H1 (cell line): ENCODE results near the gene ALOX15B. TPM values are rescaled to one million over a fixed set of nuclear protein-coding genes. Genes with fewer than 3 reads are reported as not detected.
A peak's percentile ranks its signal among the peaks of the same experiment; 100 is the strongest.

ENCODE experiments used
- CEBPB ChIP-seq: IDR thresholded peaks from 2 replicates; pipeline ENCODE4 v1.6.1; 2012; ENCODE audit warnings: low read depth, low read length
- EGR1 ChIP-seq: IDR thresholded peaks from 2 replicates; pipeline ENCODE4 v1.6.1; 2011; ENCODE audit warnings: low read depth, low read length, borderline replicate concordance
- EP300 ChIP-seq, 2 experiments: IDR thresholded peaks; 1 replicate in 1 of 2; 2 replicates in 1 of 2; pipeline ENCODE4 v1.6.1; 2011 to 2012; ENCODE audit warnings: low read depth in 2 of 2, low read length in 2 of 2, mild to moderate bottlenecking in 2 of 2, borderline replicate concordance in 1 of 2, inconsistent platforms in 1 of 2, moderate library complexity in 1 of 2
- EZH2 ChIP-seq: fragments of 200-600 bp; sonication (generic); IDR thresholded peaks from 2 replicates; pipeline ENCODE4 v1.7.1; 2012; ENCODE audit warnings: low read depth, mild to moderate bottlenecking, moderate library complexity, low read length, inconsistent platforms; ENCODE audit not compliant: severe bottlenecking
- FOSL1 ChIP-seq: IDR thresholded peaks from 2 replicates; pipeline ENCODE4 v1.6.1; 2011; ENCODE audit warnings: mild to moderate bottlenecking, low read depth, low read length, moderate library complexity; ENCODE audit not compliant: insufficient read depth
- KDM5A ChIP-seq: fragments of 200-600 bp; IDR thresholded peaks from 2 replicates; pipeline ENCODE4 v1.7.1; 2012; ENCODE audit warnings: mild to moderate bottlenecking, low read length, inconsistent platforms, mixed read lengths
- MAFK ChIP-seq: IDR thresholded peaks from 2 replicates; pipeline ENCODE4 v1.6.1; 2012; ENCODE audit warnings: low read depth, mild to moderate bottlenecking, improper control_type of control experiment, low read length
- NANOG ChIP-seq: IDR thresholded peaks from 2 replicates; pipeline ENCODE4 v1.6.1; 2011; ENCODE audit warnings: low read length, low read depth, mild to moderate bottlenecking, inconsistent platforms; ENCODE audit not compliant: insufficient read depth, poor library complexity, severe bottlenecking
- NRF1 ChIP-seq: IDR thresholded peaks from 2 replicates; pipeline ENCODE4 v1.6.1; 2011; ENCODE audit warnings: mild to moderate bottlenecking, low read depth, low read length, improper control_type of control experiment
- POU5F1 ChIP-seq: IDR thresholded peaks from 2 replicates; pipeline ENCODE4 v1.6.1; 2011; ENCODE audit warnings: low read depth, mild to moderate bottlenecking, low read length, moderate library complexity
- RAD21 ChIP-seq, 2 experiments: IDR thresholded peaks in 1 of 2; conservative IDR thresholded peaks in 1 of 2; 2 replicates each; pipeline ENCODE4 v1.6.1; 2011; ENCODE audit warnings: low read depth in 2 of 2, low read length in 2 of 2, improper control_type of control experiment in 1 of 2, inconsistent platforms in 1 of 2, mild to moderate bottlenecking in 1 of 2, moderate library complexity in 1 of 2
- RFX5 ChIP-seq: IDR thresholded peaks from 2 replicates; pipeline ENCODE4 v1.6.1; 2011; ENCODE audit warnings: low read depth, low read length, improper control_type of control experiment, borderline replicate concordance
- TCF12 ChIP-seq: IDR thresholded peaks from 2 replicates; pipeline ENCODE4 v1.6.1; 2011; ENCODE audit warnings: low read depth, mild to moderate bottlenecking, low read length
- polyA plus RNA-seq, 7 experiments: library from polyadenylated mRNA; depleted of rRNA in 3 of 7; stranded (reverse) in 5 of 7; unstranded in 2 of 7; fragments of >200 nt in 5 of 7; fragments of 200-250 nt in 2 of 7; gene quantifications; 1 replicate in 5 of 7; 2 replicates in 1 of 7; 4 replicates in 1 of 7; pipeline versions ENCODE4 v1.2.1 to v1.2.3, GENCODE V29; 2011 to 2013; ENCODE audit warnings: missing spikeins in 2 of 7, mixed read lengths in 2 of 7
- total RNA-seq: library from RNA; stranded (reverse); fragmentation: NEBNext Ultra II Directional; extraction: Animal tissue kit (Norgen Biotek cat#: 25700); gene quantifications from 2 replicates; pipeline ENCODE4 v1.2.1, GENCODE V29; 2021
- TF ChIP-seq, protein P1 (sequence below): IDR thresholded peaks from 2 replicates; pipeline ENCODE4 v1.6.1; 2012; ENCODE audit warnings: inconsistent platforms

Gene ALOX15B
- total and polyA plus RNA-seq, 2 of the 8 experiments (the other 6 are each of a cell fraction or from before 2014, with no cell fraction given), result 0.63 to 0.91 TPM

GRCh38 chr17:7989781-7990655, 48.8 kb upstream of the ALOX15B start (continued):
- TF ChIP-seq EP300 (IDR thresholded peaks at IDR 0.05; ENCODE audit: borderline replicate concordance in 1 of 2, low read depth in 2 of 2, low read length in 2 of 2), result no peak
- TF ChIP-seq POU5F1, result no peak
- TF ChIP-seq FOSL1, result no peak
- no peak for TF ChIP-seq EGR1
- no peak for TF ChIP-seq KDM5A
- no peak for TF ChIP-seq RFX5
- no peak for TF ChIP-seq NANOG
- no peak for TF ChIP-seq TCF12
- no peak for TF ChIP-seq MAFK
- TF ChIP-seq NRF1, result no peak
- TF ChIP-seq RAD21 (IDR thresholded peaks at IDR 0.05 in 1 of 2, conservative IDR thresholded peaks at IDR 0.05 in 1 of 2; ENCODE audit: low read depth in 2 of 2, low read length in 2 of 2), result peak; percentile 62 to 77
- TF ChIP-seq CEBPB, result no peak
- TF ChIP-seq, protein P1, sequence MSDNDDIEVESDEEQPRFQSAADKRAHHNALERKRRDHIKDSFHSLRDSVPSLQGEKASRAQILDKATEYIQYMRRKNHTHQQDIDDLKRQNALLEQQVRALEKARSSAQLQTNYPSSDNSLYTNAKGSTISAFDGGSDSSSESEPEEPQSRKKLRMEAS, result peak; percentile 88
- TF ChIP-seq EZH2, result no peak
